ENCODE measurements around the gene FSTL5.

DNA sequence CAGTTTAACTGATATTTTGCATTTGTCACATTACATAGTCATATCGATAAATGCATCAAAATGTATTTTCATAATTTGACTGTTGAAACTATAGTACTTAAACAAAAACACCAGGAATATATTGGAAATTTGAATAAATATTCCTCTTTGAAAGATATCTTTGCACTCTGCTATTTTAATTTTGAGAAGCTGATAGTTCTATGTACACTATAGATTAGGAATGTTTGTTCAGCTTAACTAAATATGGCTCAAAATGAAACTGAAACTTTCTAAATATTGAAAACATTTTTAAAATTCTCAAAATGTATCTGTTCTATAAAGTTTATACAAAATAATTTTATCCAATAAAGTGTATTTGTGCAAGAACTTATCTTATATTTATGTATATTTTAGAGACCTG is 510.1 kb downstream of the FSTL5 start:
- TF ChIP-seq CTCF (IDR thresholded peaks at IDR 0.05; ENCODE audit: low read depth, low read length, missing input control) (no peak), GABPA (IDR thresholded peaks at IDR 0.05 in 1 of 2, conservative IDR thresholded peaks at IDR 0.05 in 1 of 2) (no peak), RXRA (IDR thresholded peaks at IDR 0.05) (no peak), JUND (IDR thresholded peaks at IDR 0.05) (no peak), HNF4G (IDR thresholded peaks at IDR 0.05) (no peak), YY1 (IDR thresholded peaks at IDR 0.05) (no peak), FOXA2 (IDR thresholded peaks at IDR 0.05) (no peak), TAF1 (conservative IDR thresholded peaks at IDR 0.05) (no peak), EGR1 (IDR thresholded peaks at IDR 0.05; ENCODE audit: low read depth in 2 of 2) (no peak), FOXA1 (IDR thresholded peaks at IDR 0.05) (no peak), RAD21 (IDR thresholded peaks at IDR 0.05) (no peak)
- TF ChIP-seq, protein P1, sequence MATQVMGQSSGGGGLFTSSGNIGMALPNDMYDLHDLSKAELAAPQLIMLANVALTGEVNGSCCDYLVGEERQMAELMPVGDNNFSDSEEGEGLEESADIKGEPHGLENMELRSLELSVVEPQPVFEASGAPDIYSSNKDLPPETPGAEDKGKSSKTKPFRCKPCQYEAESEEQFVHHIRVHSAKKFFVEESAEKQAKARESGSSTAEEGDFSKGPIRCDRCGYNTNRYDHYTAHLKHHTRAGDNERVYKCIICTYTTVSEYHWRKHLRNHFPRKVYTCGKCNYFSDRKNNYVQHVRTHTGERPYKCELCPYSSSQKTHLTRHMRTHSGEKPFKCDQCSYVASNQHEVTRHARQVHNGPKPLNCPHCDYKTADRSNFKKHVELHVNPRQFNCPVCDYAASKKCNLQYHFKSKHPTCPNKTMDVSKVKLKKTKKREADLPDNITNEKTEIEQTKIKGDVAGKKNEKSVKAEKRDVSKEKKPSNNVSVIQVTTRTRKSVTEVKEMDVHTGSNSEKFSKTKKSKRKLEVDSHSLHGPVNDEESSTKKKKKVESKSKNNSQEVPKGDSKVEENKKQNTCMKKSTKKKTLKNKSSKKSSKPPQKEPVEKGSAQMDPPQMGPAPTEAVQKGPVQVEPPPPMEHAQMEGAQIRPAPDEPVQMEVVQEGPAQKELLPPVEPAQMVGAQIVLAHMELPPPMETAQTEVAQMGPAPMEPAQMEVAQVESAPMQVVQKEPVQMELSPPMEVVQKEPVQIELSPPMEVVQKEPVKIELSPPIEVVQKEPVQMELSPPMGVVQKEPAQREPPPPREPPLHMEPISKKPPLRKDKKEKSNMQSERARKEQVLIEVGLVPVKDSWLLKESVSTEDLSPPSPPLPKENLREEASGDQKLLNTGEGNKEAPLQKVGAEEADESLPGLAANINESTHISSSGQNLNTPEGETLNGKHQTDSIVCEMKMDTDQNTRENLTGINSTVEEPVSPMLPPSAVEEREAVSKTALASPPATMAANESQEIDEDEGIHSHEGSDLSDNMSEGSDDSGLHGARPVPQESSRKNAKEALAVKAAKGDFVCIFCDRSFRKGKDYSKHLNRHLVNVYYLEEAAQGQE (IDR thresholded peaks at IDR 0.05), result no peak
- TF ChIP-seq, protein P2, sequence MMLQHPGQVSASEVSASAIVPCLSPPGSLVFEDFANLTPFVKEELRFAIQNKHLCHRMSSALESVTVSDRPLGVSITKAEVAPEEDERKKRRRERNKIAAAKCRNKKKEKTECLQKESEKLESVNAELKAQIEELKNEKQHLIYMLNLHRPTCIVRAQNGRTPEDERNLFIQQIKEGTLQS (IDR thresholded peaks at IDR 0.05), result no peak
- TF ChIP-seq, protein P3, sequence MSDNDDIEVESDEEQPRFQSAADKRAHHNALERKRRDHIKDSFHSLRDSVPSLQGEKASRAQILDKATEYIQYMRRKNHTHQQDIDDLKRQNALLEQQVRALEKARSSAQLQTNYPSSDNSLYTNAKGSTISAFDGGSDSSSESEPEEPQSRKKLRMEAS (IDR thresholded peaks at IDR 0.05), result no peak
